NCI-H69 (cell line): ENCODE data around the gene KBTBD2.
"Not testable (repeated sequence)": the region's sequence is repeated elsewhere in the genome, so short reads cannot be mapped to it uniquely, and the experiment has no call there.

ENCODE experiments used
- DNase-seq: peaks from one replicate; lab custom pipeline; 2025; lab: John Stamatoyannopoulos, UW

KBTBD2 gene

GRCh38 chr7:32893207-32893524 is 1.6 kb upstream of the KBTBD2 start:
- DNase-seq = no peak

- DNase-seq = peak; percentile 78
These were observed 1.1 kb upstream of the KBTBD2 start for GRCh38 chr7:32892521-32893206.

GRCh38 chr7:32891800-32892520 is 400 bp upstream of the KBTBD2 start:
- peak; percentile 99 for DNase-seq

GRCh38 chr7:32890793-32891042 is 842 bp downstream of the KBTBD2 start:
- DNase-seq = no peak

GRCh38 chr7:32890010-32890792 is 1.4 kb downstream of the KBTBD2 start:
- DNase-seq = peak; percentile 79

- no peak for DNase-seq
These were observed 3.1 kb downstream of the KBTBD2 start for GRCh38 chr7:32888505-32888904.

- peak; percentile 87 for DNase-seq
These were observed 4.2 kb downstream of the KBTBD2 start for GRCh38 chr7:32887395-32887794.

GRCh38 chr7:32881074-32881982 is 10.2 kb downstream of the KBTBD2 start:
- DNase-seq = no peak

GRCh38 chr7:32879460-32879859 is 12.1 kb downstream of the KBTBD2 start:
- DNase-seq = peak; percentile 47

GRCh38 chr7:32878023-32878422 is 13.5 kb downstream of the KBTBD2 start:
- DNase-seq = not testable (repeated sequence)

GRCh38 chr7:32872421-32872820 is 19.1 kb downstream of the KBTBD2 start:
- DNase-seq = no peak

- DNase-seq = peak; percentile 40
These were observed 19.8 kb downstream of the KBTBD2 start for GRCh38 chr7:32871624-32872371.

- DNase-seq = no peak
These were observed 21.3 kb downstream of the KBTBD2 start for GRCh38 chr7:32870298-32870697.

- no peak for DNase-seq
These were observed 21.8 kb downstream of the KBTBD2 start for GRCh38 chr7:32869716-32870115.

- DNase-seq = no peak
These were observed 23.4 kb downstream of the KBTBD2 start for GRCh38 chr7:32868116-32868515.

GRCh38 chr7:32865448-32866030 is 26.0 kb downstream of the KBTBD2 start:
- DNase-seq = no peak

- DNase-seq = not testable (repeated sequence)
These were observed 27.7 kb downstream of the KBTBD2 start for GRCh38 chr7:32863872-32864271.

GRCh38 chr7:32860090-32860489 is 31.5 kb downstream of the KBTBD2 start:
- no peak for DNase-seq

GRCh38 chr7:32858648-32859047 is 32.9 kb downstream of the KBTBD2 start:
- DNase-seq = no peak

GRCh38 chr7:32857063-32857462 is 34.5 kb downstream of the KBTBD2 start:
- DNase-seq = not testable (repeated sequence)
